HEK293T (cell line): ENCODE results near the gene COPB2.

Experiments
- ARNT ChIP-seq: fragments of 450-650 bp; IDR thresholded peaks from 2 replicates; pipeline ENCODE4 v1.6.1; 2017; ENCODE audit warnings: mild to moderate bottlenecking
- BHLHE40 ChIP-seq: fragments of 450-650 bp; IDR thresholded peaks from 2 replicates; pipeline ENCODE4 v1.6.1; 2016; ENCODE audit warnings: mild to moderate bottlenecking, moderate library complexity, borderline replicate concordance
- FOXA1 ChIP-seq: fragments of 450-650 bp; IDR thresholded peaks from 2 replicates; pipeline ENCODE4 v1.6.1; 2016; ENCODE audit warnings: mild to moderate bottlenecking
- FOXM1 ChIP-seq: fragments of 450-650 bp; IDR thresholded peaks from 2 replicates; pipeline ENCODE4 v1.6.1; 2017; ENCODE audit warnings: mild to moderate bottlenecking, borderline replicate concordance
- NFRKB ChIP-seq: fragments of 450-650 bp; IDR thresholded peaks from 2 replicates; pipeline ENCODE4 v1.6.1; 2016; ENCODE audit warnings: mild to moderate bottlenecking, moderate library complexity
- PKNOX1 ChIP-seq: fragments of 450-650 bp; IDR thresholded peaks from 2 replicates; pipeline ENCODE4 v1.6.1; 2016
- SP1 ChIP-seq: fragments of 450-650 bp; IDR thresholded peaks from 2 replicates; pipeline ENCODE4 v1.6.1; 2017

- TF ChIP-seq BHLHE40 (no peak), FOXM1 (no peak), ARNT (no peak), FOXA1 (no peak), NFRKB (no peak), SP1 (no peak), PKNOX1 (no peak)
Measured at GRCh38 chr3:139327861-139328260, 61.6 kb downstream of the COPB2 start.
